ENCODE measurements around the gene NREP. TPM values are rescaled to one million over a fixed set of nuclear protein-coding genes. Genes with fewer than 3 reads are reported as not detected.

NREP gene
- total and polyA plus RNA-seq, 2 experiments from 2014 or later, result 177 to 263 TPM

GRCh38 chr5:111745075-111745739 is 11.8 kb downstream of the NREP start:
- Histone ChIP-seq H3K4me2 (no peak overlapping the region), H4K20me1 (ENCODE audit: insufficient read depth, poor library complexity, severe bottlenecking) (no peaks in the 10 kb centered on the region), H3K79me2 (peaks cover 66% of the 10 kb centered on the region), H3K9me3 (ENCODE audit: low read depth) (no peaks in the 10 kb centered on the region), H2AFZ (no peak overlapping the region), H3K9me2 (replicated peaks; ENCODE audit: insufficient read depth) (no peaks in the 10 kb centered on the region), H3K27me3 (no peaks in the 10 kb centered on the region), H3K4me3 (no peak overlapping the region), H3K27ac (peak overlapping the region; percentile 78), H3K36me3 (replicated peaks; ENCODE audit: insufficient read depth, low read depth) (no peaks in the 10 kb centered on the region), H3K4me1 (ENCODE audit: insufficient read depth) (peaks cover 37% of the 10 kb centered on the region)
- no peak for DNase-seq (ENCODE audit: low spot score)
- TF ChIP-seq EZH2 (IDR thresholded peaks at IDR 0.05; ENCODE audit: borderline replicate concordance) (no peak), EZH2phosphoT487 (IDR thresholded peaks at IDR 0.05; ENCODE audit: low read depth, severe bottlenecking, unreplicated experiment) (no peak)
- TF ChIP-seq, protein P1, sequence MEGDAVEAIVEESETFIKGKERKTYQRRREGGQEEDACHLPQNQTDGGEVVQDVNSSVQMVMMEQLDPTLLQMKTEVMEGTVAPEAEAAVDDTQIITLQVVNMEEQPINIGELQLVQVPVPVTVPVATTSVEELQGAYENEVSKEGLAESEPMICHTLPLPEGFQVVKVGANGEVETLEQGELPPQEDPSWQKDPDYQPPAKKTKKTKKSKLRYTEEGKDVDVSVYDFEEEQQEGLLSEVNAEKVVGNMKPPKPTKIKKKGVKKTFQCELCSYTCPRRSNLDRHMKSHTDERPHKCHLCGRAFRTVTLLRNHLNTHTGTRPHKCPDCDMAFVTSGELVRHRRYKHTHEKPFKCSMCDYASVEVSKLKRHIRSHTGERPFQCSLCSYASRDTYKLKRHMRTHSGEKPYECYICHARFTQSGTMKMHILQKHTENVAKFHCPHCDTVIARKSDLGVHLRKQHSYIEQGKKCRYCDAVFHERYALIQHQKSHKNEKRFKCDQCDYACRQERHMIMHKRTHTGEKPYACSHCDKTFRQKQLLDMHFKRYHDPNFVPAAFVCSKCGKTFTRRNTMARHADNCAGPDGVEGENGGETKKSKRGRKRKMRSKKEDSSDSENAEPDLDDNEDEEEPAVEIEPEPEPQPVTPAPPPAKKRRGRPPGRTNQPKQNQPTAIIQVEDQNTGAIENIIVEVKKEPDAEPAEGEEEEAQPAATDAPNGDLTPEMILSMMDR (IDR thresholded peaks at IDR 0.05; ENCODE audit: poor library complexity), result no peak
- 91% methylated on average over 4 of the region's 4 CpGs for WGBS (ENCODE audit: low lambda C conversion rate, missing lambda C conversion rate)

- Histone ChIP-seq H3K4me3 (no peak overlapping the region), H3K79me2 (peaks cover 66% of the 10 kb centered on the region), H3K27me3 (no peaks in the 10 kb centered on the region), H2AFZ (no peak overlapping the region), H3K4me1 (ENCODE audit: insufficient read depth) (peaks cover 37% of the 10 kb centered on the region), H3K9me3 (ENCODE audit: low read depth) (no peaks in the 10 kb centered on the region), H3K27ac (peak overlapping the region; percentile 78), H3K9me2 (replicated peaks; ENCODE audit: insufficient read depth) (no peaks in the 10 kb centered on the region), H4K20me1 (ENCODE audit: insufficient read depth, poor library complexity, severe bottlenecking) (no peaks in the 10 kb centered on the region), H3K36me3 (replicated peaks; ENCODE audit: insufficient read depth, low read depth) (no peaks in the 10 kb centered on the region), H3K4me2 (peak overlapping the region; percentile 16)
- TF ChIP-seq, protein P1 (IDR thresholded peaks at IDR 0.05; ENCODE audit: poor library complexity), result no peak
- TF ChIP-seq EZH2phosphoT487 (IDR thresholded peaks at IDR 0.05; ENCODE audit: low read depth, severe bottlenecking, unreplicated experiment) (no peak), EZH2 (IDR thresholded peaks at IDR 0.05; ENCODE audit: borderline replicate concordance) (no peak)
- 72% methylated on average over 2 of the region's 2 CpGs for WGBS (ENCODE audit: low lambda C conversion rate, missing lambda C conversion rate)
- DNase-seq (ENCODE audit: low spot score), result no peak
Measured at GRCh38 chr5:111744455-111744854, 12.5 kb downstream of the NREP start.

- no peak overlapping the region for H2AFZ ChIP-seq
- H3K9me2 ChIP-seq (replicated peaks; ENCODE audit: insufficient read depth), result no peaks in the 10 kb centered on the region
- H3K79me2 ChIP-seq, result peaks cover 66% of the 10 kb centered on the region
- H3K4me2 ChIP-seq, result peak overlapping the region; percentile 61
- no peaks in the 10 kb centered on the region for H3K9me3 ChIP-seq (ENCODE audit: low read depth)
- peak overlapping the region; percentile 78 for H3K27ac ChIP-seq
- peaks cover 38% of the 10 kb centered on the region for H3K4me1 ChIP-seq (ENCODE audit: insufficient read depth)
- H3K4me3 ChIP-seq, result no peak overlapping the region
- TF ChIP-seq EZH2 (IDR thresholded peaks at IDR 0.05; ENCODE audit: borderline replicate concordance), result no peak
- TF ChIP-seq, protein P1 (IDR thresholded peaks at IDR 0.05; ENCODE audit: poor library complexity), result no peak
- no peak for TF ChIP-seq EZH2phosphoT487 (IDR thresholded peaks at IDR 0.05; ENCODE audit: low read depth, severe bottlenecking, unreplicated experiment)
- no peaks in the 10 kb centered on the region for H4K20me1 ChIP-seq (ENCODE audit: insufficient read depth, poor library complexity, severe bottlenecking)
- no peaks in the 10 kb centered on the region for H3K27me3 ChIP-seq
- 50% methylated on average over 2 of the region's 2 CpGs for WGBS (ENCODE audit: low lambda C conversion rate, missing lambda C conversion rate)
- DNase-seq (ENCODE audit: low spot score), result peak; percentile 30
- no peaks in the 10 kb centered on the region for H3K36me3 ChIP-seq (replicated peaks; ENCODE audit: insufficient read depth, low read depth)
Measured at GRCh38 chr5:111743988-111744387, 13.0 kb downstream of the NREP start.
